AG09309 (cell line): ENCODE results near the gene SIDT1.

Experiments
- DNase-seq: peaks from one replicate; pipeline ENCODE4 v3.0.0-alpha.2; 2010; ENCODE audit warnings: low read depth
- H3K4me3 ChIP-seq: 2 replicates; pipeline ENCODE4 v1.5.1; 2011; ENCODE audit warnings: mild to moderate bottlenecking, low read depth, low read length, moderate library complexity; ENCODE audit not compliant: control insufficient read depth
- CTCF ChIP-seq: IDR thresholded peaks from 2 replicates; pipeline ENCODE4 v1.5.1; 2011; ENCODE audit warnings: mild to moderate bottlenecking, low read depth, low read length, inconsistent platforms; ENCODE audit not compliant: insufficient read depth, control insufficient read depth; ENCODE audit errors: missing control alignments

SIDT1 gene

GRCh38 chr3:113597596-113598354 lies 65.4 kb downstream of the SIDT1 start:
- DNase-seq: no peak
- no peak for TF ChIP-seq CTCF
- no peak overlapping the region for H3K4me3 ChIP-seq

- no peak for TF ChIP-seq CTCF
- DNase-seq: no peak
- no peak overlapping the region for H3K4me3 ChIP-seq
Measured at GRCh38 chr3:113600418-113601182, 68.2 kb downstream of the SIDT1 start.

GRCh38 chr3:113601240-113601639 lies 68.9 kb downstream of the SIDT1 start:
- no peak overlapping the region for H3K4me3 ChIP-seq
- no peak for TF ChIP-seq CTCF
- DNase-seq: no peak

- no peak for DNase-seq
- TF ChIP-seq CTCF: no peak
- H3K4me3 ChIP-seq: no peak overlapping the region
Measured at GRCh38 chr3:113602256-113602655, 69.9 kb downstream of the SIDT1 start.

GRCh38 chr3:113602836-113603235 lies 70.5 kb downstream of the SIDT1 start:
- H3K4me3 ChIP-seq: no peak overlapping the region
- no peak for TF ChIP-seq CTCF
- no peak for DNase-seq

GRCh38 chr3:113606539-113607218 lies 74.3 kb downstream of the SIDT1 start:
- no peak for DNase-seq
- no peak overlapping the region for H3K4me3 ChIP-seq
- no peak for TF ChIP-seq CTCF
